HepG2 (cell line): ENCODE data around the gene TBX15. TPM values are rescaled to one million over a fixed set of nuclear protein-coding genes. Genes with fewer than 3 reads are reported as not detected.
A peak's percentile ranks its signal among the peaks of the same experiment; 100 is the strongest.

Experiments
- ATAC-seq: fragments of 200-7000 bp; cut with Tn5 transposase; 3 replicates; pipeline ENCODE4 v1.9.1; 2020; ENCODE audit warnings: mild to moderate bottlenecking, moderate library complexity
- BruUV-seq: library from RNA; stranded (reverse); fragments of 400-500 nt; replicated peaks from 2 replicates; lab custom pipeline; 2021; lab: Mats Ljungman, UMichigan
- CTCF ChIA-PET: fragments of 300-600 bp; formaldehyde crosslinking; extraction: SDS; loops from one replicate; lab custom pipeline; 2021; ENCODE audit warnings: low total read pairs, inconsistent platforms, low intra/inter-chr PET ratio; lab: Yijun Ruan, JAX
- POLR2A ChIA-PET: fragments of 350-600 bp; sonication (Branson Sonifier 250); formaldehyde crosslinking; loops from one replicate; lab custom pipeline; 2020; ENCODE audit warnings: antibody characterized with exemption, inconsistent platforms; lab: Yijun Ruan, JAX
- DNase-seq: peaks from one replicate; pipeline ENCODE4 v3.0.0-alpha.2; 2015; ENCODE audit warnings: low spot score
- FAIRE-seq: peaks from 3 replicates; lab custom pipeline; 2011; peaks lifted over from hg19 to GRCh38; lab: Jason Lieb, UNC
- H2AFZ ChIP-seq: one replicate; pipeline ENCODE4 v1.6.1; 2011; ENCODE audit warnings: low read length, inconsistent platforms
- H3K27ac ChIP-seq: fragments of 300-600 bp; 3 replicates; pipeline ENCODE4 v1.8.0; 2011; ENCODE audit warnings: mixed run types, mild to moderate bottlenecking, mixed read lengths, low read length, inconsistent platforms; ENCODE audit not compliant: insufficient read depth; ENCODE audit errors: extremely low read length
- H3K27me3 ChIP-seq, 2 experiments: fragments of 200-600 bp in 1 of 2; 2 replicates in 1 of 2; 3 replicates in 1 of 2; pipeline versions ENCODE4 v1.6.0 to v1.8.0; 2011; ENCODE audit warnings: low read length in 2 of 2, mild to moderate bottlenecking in 2 of 2, moderate library complexity in 2 of 2, inconsistent platforms in 1 of 2; ENCODE audit not compliant: insufficient read depth in 2 of 2, control insufficient read depth in 1 of 2
- H3K36me3 ChIP-seq, 2 experiments: fragments of 200-600 bp in 1 of 2; replicated peaks in 1 of 2; 2 replicates in 1 of 2; 3 replicates in 1 of 2; pipeline versions ENCODE4 v1.5.1 to v1.8.0; 2011; ENCODE audit warnings: low read length in 2 of 2, inconsistent platforms in 1 of 2; ENCODE audit not compliant: insufficient read depth in 2 of 2, control insufficient read depth in 1 of 2
- H3K4me1 ChIP-seq: 2 replicates; pipeline ENCODE4 v1.5.1; 2012; ENCODE audit warnings: low read length, inconsistent platforms; ENCODE audit not compliant: insufficient read depth
- H3K4me2 ChIP-seq: 2 replicates; pipeline ENCODE4 v1.6.0; 2011; ENCODE audit warnings: low read depth, low read length, inconsistent platforms
- H3K4me3 ChIP-seq, 3 experiments: fragments of 200-600 bp in 1 of 3; sonication (generic), shearing (Covaris generic) in 1 of 3; replicated peaks in 1 of 3; 2 replicates each; pipeline ENCODE4 v1.5.1; 2011 to 2016; ENCODE audit warnings: low read length in 3 of 3, inconsistent platforms in 2 of 3, low read depth in 2 of 3, mild to moderate bottlenecking in 2 of 3, control low read depth in 1 of 3, mixed read lengths in 1 of 3; ENCODE audit not compliant: insufficient read depth in 1 of 3
- H3K79me2 ChIP-seq: one replicate; pipeline ENCODE4 v1.6.1; 2011; ENCODE audit warnings: low read length, inconsistent platforms; ENCODE audit not compliant: insufficient read depth
- H3K9ac ChIP-seq: 2 replicates; pipeline ENCODE4 v1.6.0; 2011; ENCODE audit warnings: mild to moderate bottlenecking, low read depth, low read length, inconsistent platforms; ENCODE audit not compliant: insufficient read depth
- H3K9me3 ChIP-seq: 2 replicates; pipeline ENCODE4 v1.5.1; 2012; ENCODE audit warnings: mild to moderate bottlenecking, low read length
- H4K20me1 ChIP-seq: 2 replicates; pipeline ENCODE4 v1.6.0; 2011; ENCODE audit warnings: inconsistent platforms, mild to moderate bottlenecking, low read length, moderate library complexity; ENCODE audit not compliant: insufficient read depth
- ATF7 ChIP-seq, 2 experiments: fragments of 450-650 bp in 1 of 2; sonication (generic) in 1 of 2; formaldehyde crosslinking in 1 of 2; IDR thresholded peaks; 2 replicates each; pipeline versions ENCODE4 v1.4.0 to v1.6.1; 2016 to 2020; ENCODE audit warnings: antibody characterized with exemption in 1 of 2, mild to moderate bottlenecking in 1 of 2, missing genetic modification reagents in 1 of 2
- CBX1 ChIP-seq: IDR thresholded peaks from one replicate; pipeline ENCODE4 v1.6.1; 2016; ENCODE audit warnings: antibody characterized with exemption, low read depth
- CEBPB ChIP-seq: IDR thresholded peaks from 2 replicates; pipeline ENCODE4 v1.6.1; 2011; ENCODE audit warnings: low read depth, low read length, improper control_type of control experiment, borderline replicate concordance
- CREB1 ChIP-seq, 2 experiments: fragments of 450-650 bp in 1 of 2; IDR thresholded peaks; 2 replicates each; pipeline ENCODE4 v1.6.1; 2016 to 2017; ENCODE audit warnings: control low read depth in 1 of 2, mild to moderate bottlenecking in 1 of 2, missing compliant biosample characterization in 1 of 2, missing genetic modification characterization in 1 of 2
- LCORL ChIP-seq, 2 experiments: fragments of 450-650 bp in 1 of 2; sonication (generic) in 1 of 2; formaldehyde crosslinking in 1 of 2; IDR thresholded peaks; 2 replicates each; pipeline versions ENCODE4 v1.5.0 to v1.6.1; 2017 to 2020; ENCODE audit warnings: antibody characterized with exemption in 1 of 2, missing genetic modification reagents in 1 of 2
- SIX1 ChIP-seq: sonication (generic); formaldehyde crosslinking; IDR thresholded peaks from 2 replicates; pipeline ENCODE4 v1.4.0; 2020; ENCODE audit warnings: missing genetic modification reagents, borderline replicate concordance
- WGBS: methylation state at CpG from one replicate; pipeline ENCODE4 v1.1.6; 2017; ENCODE audit warnings: low lambda C conversion rate; 5-methylcytosine and 5-hydroxymethylcytosine counted together
- in situ Hi-C: cut with HindIII; loops from 2 replicates; pipeline ENCODE4 v1.10.0; 2017; ENCODE audit warnings: low pct_unique_long_range_greater_than_20kb; ENCODE audit not compliant: extremely low pct_ligation_motif_present
- intact Hi-C: fragments of 100-400 bp; cut with micrococcal nuclease; formaldehyde crosslinking; loops from one replicate; pipeline ENCODE4 v1.10.0; 2022; ENCODE audit not compliant: unreplicated experiment
- polyA plus RNA-seq, 8 experiments: library from polyadenylated mRNA; depleted of rRNA in 3 of 8; stranded (reverse) in 7 of 8; unstranded in 1 of 8; fragments of >200 nt; fragmentation: Illumina TruSeq in 4 of 8; extraction: Trizol in 4 of 8; gene quantifications; 2 replicates each; pipeline versions ENCODE4 v1.2.1 to v1.2.3, GENCODE V29; 2011 to 2016; ENCODE audit warnings: low read depth in 4 of 8, missing spikeins in 1 of 8, mixed read lengths in 1 of 8; ENCODE audit not compliant: insufficient read depth in 1 of 8
- total RNA-seq, 5 experiments: library from RNA; depleted of rRNA; stranded (reverse); fragments of >200 nt; fragmentation: Illumina TruSeq; extraction: Trizol; gene quantifications; 2 replicates each; pipeline ENCODE4 v1.2.3, GENCODE V29; 2016; ENCODE audit warnings: low read depth in 1 of 5
- TF ChIP-seq, protein P1 (sequence below): sonication (generic); formaldehyde crosslinking; IDR thresholded peaks from 2 replicates; pipeline ENCODE4 v1.4.0; 2020; ENCODE audit warnings: low read depth, missing genetic modification reagents

The TBX15 gene
- total and polyA plus RNA-seq, 2 of the 13 experiments (the other 11 are each of a cell fraction or from before 2014, with no cell fraction given): 0.42 to 1.9 TPM

- in situ Hi-C loops (no loop called here), intact Hi-C loops (no loop called here)
- CTCF ChIA-PET: no interaction called here
- BruUV-seq: no TSS peak
- H3K79me2 ChIP-seq: no peaks in the 10 kb centered on the region
- no peak for FAIRE-seq
- no peak for DNase-seq
- no peaks in the 10 kb centered on the region for H3K27me3 ChIP-seq
- 9% methylated on average over 3 of the region's 3 CpGs for WGBS
- no peaks in the 10 kb centered on the region for H3K36me3 ChIP-seq
- H3K27ac ChIP-seq: no peak overlapping the region
- H2AFZ ChIP-seq: no peak overlapping the region
- no peaks in the 10 kb centered on the region for H4K20me1 ChIP-seq
- H3K9me3 ChIP-seq: no peaks in the 10 kb centered on the region
- TF ChIP-seq ATF7 (IDR thresholded peaks at IDR 0.05): peak; percentile 81
- TF ChIP-seq ATF7 (CRISPR knock-in tag; IDR thresholded peaks at IDR 0.05): no peak
- TF ChIP-seq LCORL (IDR thresholded peaks at IDR 0.05): no peak
- TF ChIP-seq LCORL (CRISPR knock-in tag; IDR thresholded peaks at IDR 0.05): no peak
- TF ChIP-seq CREB1 (IDR thresholded peaks at IDR 0.05): peak; percentile 67
- TF ChIP-seq CREB1 (CRISPR knock-in tag; IDR thresholded peaks at IDR 0.05): no peak
- TF ChIP-seq SIX1 (CRISPR knock-in tag): no peak
- peak; percentile 53; the same call in 1 of the 2 replicates for TF ChIP-seq CEBPB
- ATAC-seq: peak; percentile 63
- no peak overlapping the region for H3K9ac ChIP-seq
- peaks cover 16% of the 10 kb centered on the region for H3K4me1 ChIP-seq
- POLR2A ChIA-PET: no interaction called here
- H3K4me3 ChIP-seq: no peak overlapping the region
- H3K4me2 ChIP-seq: no peak overlapping the region
These were observed 88.8 kb downstream of the TBX15 start for GRCh38 chr1:118899340-118899739.

DNA sequence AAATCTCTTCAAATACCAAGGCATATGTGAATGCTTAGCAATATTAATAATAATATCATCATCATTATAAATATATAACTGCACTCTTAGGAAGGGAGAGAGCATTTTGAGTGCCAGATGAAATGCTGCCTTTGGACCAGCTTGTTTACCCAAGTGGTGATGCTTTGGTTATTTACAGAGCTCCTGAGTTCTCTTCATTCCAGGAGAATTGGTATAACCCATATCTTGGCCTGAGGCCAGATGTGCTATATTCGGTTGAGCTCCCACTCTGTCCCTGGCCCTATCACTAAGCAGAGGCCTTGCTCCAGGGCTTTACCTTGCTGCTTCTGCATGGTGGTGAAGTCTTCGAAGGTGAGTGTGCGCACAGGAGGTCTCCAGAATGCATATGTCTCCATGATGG lies 89.4 kb downstream of the TBX15 start:
- DNase-seq (no peak), ATAC-seq (no peak), FAIRE-seq (no peak)
- BruUV-seq: no TSS peak
- Histone ChIP-seq H3K9me3 (no peaks in the 10 kb centered on the region), H3K27me3 (no peaks in the 10 kb centered on the region), H3K4me1 (peaks cover 16% of the 10 kb centered on the region), H2AFZ (no peak overlapping the region), H3K4me3 (no peak overlapping the region), H3K4me2 (no peak overlapping the region), H3K79me2 (no peaks in the 10 kb centered on the region), H3K9ac (no peak overlapping the region), H4K20me1 (no peaks in the 10 kb centered on the region), H3K36me3 (no peaks in the 10 kb centered on the region), H3K27ac (no peak overlapping the region)
- ChIA-PET POLR2A (interaction anchor here (0.8 kb wide), 1 partner anchor 65 kb away, joined by 3 read pairs; no protein-coding TSS in a partner anchor), CTCF (no interaction called here)
- in situ Hi-C loops (no loop called here), intact Hi-C loops (no loop called here)
- TF ChIP-seq, protein P1, sequence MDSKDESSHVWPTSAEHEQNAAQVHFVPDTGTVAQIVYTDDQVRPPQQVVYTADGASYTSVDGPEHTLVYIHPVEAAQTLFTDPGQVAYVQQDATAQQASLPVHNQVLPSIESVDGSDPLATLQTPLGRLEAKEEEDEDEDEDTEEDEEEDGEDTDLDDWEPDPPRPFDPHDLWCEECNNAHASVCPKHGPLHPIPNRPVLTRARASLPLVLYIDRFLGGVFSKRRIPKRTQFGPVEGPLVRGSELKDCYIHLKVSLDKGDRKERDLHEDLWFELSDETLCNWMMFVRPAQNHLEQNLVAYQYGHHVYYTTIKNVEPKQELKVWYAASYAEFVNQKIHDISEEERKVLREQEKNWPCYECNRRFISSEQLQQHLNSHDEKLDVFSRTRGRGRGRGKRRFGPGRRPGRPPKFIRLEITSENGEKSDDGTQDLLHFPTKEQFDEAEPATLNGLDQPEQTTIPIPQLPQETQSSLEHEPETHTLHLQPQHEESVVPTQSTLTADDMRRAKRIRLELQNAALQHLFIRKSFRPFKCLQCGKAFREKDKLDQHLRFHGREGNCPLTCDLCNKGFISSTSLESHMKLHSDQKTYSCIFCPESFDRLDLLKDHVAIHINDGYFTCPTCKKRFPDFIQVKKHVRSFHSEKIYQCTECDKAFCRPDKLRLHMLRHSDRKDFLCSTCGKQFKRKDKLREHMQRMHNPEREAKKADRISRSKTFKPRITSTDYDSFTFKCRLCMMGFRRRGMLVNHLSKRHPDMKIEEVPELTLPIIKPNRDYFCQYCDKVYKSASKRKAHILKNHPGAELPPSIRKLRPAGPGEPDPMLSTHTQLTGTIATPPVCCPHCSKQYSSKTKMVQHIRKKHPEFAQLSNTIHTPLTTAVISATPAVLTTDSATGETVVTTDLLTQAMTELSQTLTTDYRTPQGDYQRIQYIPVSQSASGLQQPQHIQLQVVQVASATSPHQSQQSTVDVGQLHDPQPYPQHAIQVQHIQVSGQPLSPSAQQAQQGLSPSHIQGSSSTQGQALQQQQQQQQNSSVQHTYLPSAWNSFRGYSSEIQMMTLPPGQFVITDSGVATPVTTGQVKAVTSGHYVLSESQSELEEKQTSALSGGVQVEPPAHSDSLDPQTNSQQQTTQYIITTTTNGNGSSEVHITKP (CRISPR knock-in tag): peak; percentile 88
- no peak for TF ChIP-seq CBX1
- WGBS: 85% methylated on average over 3 of the region's 3 CpGs
